Right lobe of liver (tissue), 4 donors: ENCODE data around the gene CYGB.

ENCODE experiments used
- POLR2A ChIP-seq: fragments of 450-650 bp; IDR thresholded peaks from one replicate; pipeline ENCODE4 v1.6.1; 2017; ENCODE audit warnings: antibody characterized with exemption, mild to moderate bottlenecking
- TF ChIP-seq, protein P1 (sequence below), 4 donors: fragments of 200-600 bp in 3 of 4; fragments of 450-650 bp in 1 of 4; IDR thresholded peaks; one replicate each; pipeline versions ENCODE4 v1.5.1 to v1.8.0; 2016 to 2022; ENCODE audit warnings: antibody characterized with exemption in 4 of 4, mild to moderate bottlenecking in 2 of 4
- donor health status: DM: no; HTN: no; CAD: no.
- donor health status: DM: no; HTN: no; CAD: no.
- donor health status: DM: no; HTN: yes; CAD: no.

DNA sequence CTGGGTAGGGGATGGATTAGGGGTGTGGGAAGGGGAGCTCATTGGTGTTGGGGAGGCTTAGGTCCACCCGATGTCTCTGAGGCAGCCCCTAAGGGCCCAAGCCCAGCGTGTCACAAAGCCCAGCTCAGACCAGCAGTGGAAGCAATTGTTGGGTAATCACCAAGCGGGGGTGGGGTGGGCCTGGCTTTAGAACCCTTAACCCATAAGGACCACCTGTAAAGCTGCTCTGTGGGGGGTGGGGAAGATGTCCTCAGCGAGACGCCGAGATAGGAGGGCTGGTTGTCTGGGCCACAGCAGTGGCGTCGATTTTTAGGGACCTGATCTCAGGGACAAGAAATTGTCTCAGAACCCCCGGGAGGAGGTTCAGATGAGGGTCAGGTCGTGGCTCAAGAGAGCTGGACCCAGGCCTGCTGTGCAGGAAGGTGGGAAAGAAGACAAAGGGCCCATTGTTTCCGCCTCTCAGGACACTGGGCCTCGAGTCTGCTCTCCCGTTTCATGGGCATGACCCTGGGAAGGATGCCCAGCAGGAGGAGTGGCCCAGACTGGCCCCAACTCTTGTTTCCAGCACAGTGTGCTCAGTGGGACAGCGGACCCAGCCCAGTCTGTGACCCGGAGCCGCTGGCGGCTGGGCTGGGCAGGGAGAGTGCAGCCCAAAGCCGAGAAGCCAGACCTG lies 32.2 kb upstream of the CYGB start:
- TF ChIP-seq, protein P1, sequence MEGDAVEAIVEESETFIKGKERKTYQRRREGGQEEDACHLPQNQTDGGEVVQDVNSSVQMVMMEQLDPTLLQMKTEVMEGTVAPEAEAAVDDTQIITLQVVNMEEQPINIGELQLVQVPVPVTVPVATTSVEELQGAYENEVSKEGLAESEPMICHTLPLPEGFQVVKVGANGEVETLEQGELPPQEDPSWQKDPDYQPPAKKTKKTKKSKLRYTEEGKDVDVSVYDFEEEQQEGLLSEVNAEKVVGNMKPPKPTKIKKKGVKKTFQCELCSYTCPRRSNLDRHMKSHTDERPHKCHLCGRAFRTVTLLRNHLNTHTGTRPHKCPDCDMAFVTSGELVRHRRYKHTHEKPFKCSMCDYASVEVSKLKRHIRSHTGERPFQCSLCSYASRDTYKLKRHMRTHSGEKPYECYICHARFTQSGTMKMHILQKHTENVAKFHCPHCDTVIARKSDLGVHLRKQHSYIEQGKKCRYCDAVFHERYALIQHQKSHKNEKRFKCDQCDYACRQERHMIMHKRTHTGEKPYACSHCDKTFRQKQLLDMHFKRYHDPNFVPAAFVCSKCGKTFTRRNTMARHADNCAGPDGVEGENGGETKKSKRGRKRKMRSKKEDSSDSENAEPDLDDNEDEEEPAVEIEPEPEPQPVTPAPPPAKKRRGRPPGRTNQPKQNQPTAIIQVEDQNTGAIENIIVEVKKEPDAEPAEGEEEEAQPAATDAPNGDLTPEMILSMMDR (IDR thresholded peaks at IDR 0.05): no peak
- no peak for TF ChIP-seq POLR2A
